Measurements from ENCODE around the gene GALT. TPM values are rescaled to one million over a fixed set of nuclear protein-coding genes. Genes with fewer than 3 reads are reported as not detected.

Gene GALT
- 10 to 100 TPM; 22.9 to 41.1 (median 30.2) TPM for total RNA-seq

DNA sequence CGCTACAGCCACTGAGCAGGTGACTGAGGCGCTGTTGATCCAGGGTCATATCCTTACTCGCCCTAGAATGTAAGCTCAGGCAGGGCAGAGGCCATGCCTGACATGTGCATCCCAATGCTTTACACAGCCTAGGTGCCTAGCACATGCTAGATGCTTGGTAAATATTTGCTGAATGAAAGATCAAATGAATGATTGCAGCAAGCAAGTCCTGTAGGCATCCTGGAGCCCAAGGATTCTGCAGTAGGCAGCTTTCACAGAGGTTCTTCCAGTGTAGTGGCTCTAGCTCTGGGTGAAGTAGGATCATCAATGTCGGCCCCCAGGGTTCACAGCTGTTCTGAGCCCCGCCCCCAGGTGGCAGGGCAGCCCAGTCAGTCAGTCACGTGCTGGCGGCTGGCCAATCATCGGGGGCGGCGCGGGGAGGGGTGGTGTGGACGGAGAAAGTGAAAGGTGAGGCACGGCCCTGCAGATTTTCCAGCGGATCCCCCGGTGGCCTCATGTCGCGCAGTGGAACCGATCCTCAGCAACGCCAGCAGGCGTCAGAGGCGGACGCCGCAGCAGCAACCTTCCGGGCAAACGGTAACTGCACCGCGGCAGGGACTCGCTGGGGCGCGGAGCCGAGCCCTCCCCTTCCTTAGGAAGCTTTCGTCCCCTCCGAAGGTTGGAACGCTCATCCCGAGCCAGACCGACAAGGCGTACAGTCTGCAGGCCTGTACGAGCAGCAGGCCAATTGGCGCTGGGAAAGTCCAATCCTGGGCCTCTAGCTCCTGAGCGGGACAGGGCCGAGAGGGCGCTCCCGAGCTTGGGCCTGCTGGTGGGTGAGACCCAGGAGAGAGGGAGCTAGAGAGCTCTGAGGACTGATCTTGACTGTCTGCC, at the start of gene GALT:
Gene GALT, plus strand, starts transcription at position 465 of the 873 bp plus-strand sequence. Its CDS starts 30 bp downstream, at position 495.
- TF ChIP-seq, protein P1, sequence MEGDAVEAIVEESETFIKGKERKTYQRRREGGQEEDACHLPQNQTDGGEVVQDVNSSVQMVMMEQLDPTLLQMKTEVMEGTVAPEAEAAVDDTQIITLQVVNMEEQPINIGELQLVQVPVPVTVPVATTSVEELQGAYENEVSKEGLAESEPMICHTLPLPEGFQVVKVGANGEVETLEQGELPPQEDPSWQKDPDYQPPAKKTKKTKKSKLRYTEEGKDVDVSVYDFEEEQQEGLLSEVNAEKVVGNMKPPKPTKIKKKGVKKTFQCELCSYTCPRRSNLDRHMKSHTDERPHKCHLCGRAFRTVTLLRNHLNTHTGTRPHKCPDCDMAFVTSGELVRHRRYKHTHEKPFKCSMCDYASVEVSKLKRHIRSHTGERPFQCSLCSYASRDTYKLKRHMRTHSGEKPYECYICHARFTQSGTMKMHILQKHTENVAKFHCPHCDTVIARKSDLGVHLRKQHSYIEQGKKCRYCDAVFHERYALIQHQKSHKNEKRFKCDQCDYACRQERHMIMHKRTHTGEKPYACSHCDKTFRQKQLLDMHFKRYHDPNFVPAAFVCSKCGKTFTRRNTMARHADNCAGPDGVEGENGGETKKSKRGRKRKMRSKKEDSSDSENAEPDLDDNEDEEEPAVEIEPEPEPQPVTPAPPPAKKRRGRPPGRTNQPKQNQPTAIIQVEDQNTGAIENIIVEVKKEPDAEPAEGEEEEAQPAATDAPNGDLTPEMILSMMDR (IDR thresholded peaks at IDR 0.05; ENCODE audit: low read depth) = no peak

DNA sequence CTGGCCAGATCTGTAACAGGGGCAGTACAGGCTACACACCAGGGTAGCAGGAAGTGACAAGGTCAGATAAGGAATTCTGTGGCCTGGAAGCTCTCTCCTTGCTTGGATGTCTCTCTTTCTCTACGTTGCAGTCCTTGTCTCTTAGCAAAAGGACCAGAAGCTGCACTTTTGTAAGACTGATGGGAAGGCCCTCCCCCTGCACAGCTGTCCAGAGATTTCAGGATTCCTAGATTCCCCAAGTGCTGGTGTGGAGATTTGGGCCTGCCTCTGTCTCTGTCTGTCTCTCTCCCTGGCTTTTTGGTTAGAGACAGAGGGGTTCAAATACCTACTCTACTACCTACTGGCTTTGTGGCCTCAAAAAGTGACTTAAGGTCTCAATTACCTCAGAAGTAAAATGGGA, 46.9 kb upstream of the GALT start:
- TF ChIP-seq, protein P1 (IDR thresholded peaks at IDR 0.05; ENCODE audit: low read depth) = no peak

DNA sequence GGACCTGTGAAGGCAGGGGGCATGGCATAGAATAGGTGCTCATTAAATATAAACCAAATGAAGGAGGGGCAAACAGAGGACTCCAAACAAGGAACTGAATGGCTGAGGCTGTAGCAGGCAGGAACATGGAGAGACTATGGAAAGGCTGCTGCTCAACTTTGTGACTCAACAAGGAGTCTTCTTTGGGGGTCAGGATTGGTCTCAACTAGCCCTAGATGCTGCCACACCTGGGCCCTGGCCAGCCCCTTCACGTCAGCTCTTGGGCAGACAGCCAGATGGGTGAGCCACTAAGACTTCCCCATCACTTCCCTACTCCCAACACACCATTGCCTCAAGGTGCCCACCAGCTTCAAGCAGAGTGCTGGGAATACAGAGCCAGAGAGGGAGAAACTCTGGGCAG, 45.6 kb upstream of the GALT start:
- TF ChIP-seq, protein P1 (IDR thresholded peaks at IDR 0.05; ENCODE audit: low read depth) = no peak

DNA sequence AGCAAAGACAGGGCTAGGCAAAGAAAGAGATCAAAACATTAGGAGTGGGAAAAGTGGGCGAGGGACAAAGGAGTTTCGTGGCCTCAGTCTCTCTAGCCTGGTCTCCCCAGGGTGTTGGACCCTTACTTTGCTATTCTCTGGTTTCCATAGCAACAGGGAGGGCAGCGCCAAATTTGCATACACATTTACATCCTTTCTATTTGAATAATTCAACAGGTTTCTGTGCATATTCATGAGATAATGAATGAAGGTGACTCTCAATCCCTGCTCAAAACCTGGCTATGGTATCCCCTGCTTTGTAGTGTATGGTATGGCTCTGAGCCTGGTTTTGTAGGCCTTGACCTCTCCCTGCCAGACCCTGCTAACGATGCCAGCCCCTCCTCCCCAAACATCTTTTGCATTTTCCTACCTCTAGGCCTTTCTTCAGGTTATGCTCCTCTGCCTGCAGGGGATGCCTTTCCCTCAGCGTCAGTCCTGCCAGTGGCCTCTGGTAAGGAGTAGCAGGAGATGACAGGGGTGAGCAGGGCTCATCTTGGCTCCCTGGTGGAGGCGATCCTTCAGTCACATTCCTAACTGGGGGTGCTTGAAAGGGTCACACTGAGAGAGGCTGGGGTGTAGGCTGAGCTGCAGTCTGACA, 44.4 kb upstream of the GALT start:
- TF ChIP-seq, protein P1 (IDR thresholded peaks at IDR 0.05; ENCODE audit: low read depth) = no peak

DNA sequence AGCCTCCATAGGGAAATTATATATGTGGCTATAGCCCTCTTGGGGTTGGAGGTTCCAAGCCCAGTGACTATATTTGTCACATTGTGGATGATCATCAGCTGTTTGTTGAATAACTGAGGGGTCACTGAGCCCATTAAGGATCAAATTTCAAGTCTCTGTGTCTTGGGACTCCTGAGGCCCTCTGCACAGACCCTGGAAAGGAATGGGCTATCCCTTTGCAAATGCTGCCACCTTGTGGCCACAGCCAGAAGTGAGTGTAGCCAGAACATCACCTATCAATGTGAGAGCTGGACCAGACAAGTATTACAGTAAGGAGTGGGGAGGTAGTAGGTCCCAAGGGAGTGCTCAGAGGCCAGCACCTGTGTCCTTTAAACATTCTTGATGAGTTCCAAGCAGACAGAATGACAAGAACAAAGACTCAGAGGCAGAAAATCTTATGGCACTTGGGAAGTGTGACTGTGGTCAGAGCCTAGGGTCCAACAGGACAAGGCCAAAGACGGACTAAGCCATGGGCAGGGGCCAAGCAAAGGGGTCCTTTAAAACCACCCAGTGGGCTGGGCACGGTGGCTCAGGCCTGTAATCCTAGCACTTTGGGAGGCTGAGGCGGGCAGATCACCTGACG, 42.8 kb upstream of the GALT start:
- TF ChIP-seq, protein P1 (IDR thresholded peaks at IDR 0.05; ENCODE audit: low read depth) = no peak

DNA sequence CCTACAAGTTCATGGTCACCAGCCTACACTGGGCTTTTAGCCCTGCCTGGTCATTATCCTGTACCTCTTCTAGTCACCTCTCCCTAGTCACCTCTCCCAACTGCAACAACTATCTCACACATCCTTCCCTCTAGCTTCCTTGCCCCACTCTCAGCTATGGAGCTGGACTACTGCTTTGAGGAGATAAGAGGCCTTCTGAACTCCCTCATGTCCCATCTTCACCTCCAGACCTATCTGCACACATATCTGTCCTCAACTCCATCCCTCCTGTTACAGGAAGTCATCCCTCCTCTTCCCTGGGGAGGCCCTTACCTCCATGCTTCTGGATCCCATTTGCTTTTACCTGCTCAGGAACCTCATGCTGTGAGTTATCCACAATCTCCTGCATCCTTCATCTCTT, 40.3 kb upstream of the GALT start:
- TF ChIP-seq, protein P1 (IDR thresholded peaks at IDR 0.05; ENCODE audit: low read depth) = no peak

DNA sequence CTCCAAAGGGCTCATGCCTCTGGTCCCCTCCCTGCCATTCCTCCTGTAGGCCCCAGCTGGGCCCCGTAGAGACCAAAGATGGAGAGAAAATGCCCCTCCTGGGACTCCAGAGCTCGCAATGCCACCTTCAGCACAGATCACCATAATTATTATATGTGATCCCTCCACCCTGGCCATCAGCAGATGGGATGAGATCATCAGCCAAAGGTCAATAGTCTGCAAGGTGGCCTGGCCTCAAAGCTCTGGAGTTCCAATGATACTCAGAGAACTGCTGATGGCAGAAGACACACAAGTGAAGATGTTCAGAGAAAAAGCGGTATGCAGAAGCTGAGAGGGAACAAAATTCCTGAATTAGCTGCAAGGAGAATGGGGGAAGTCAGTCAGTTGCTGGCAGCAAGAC, 39.6 kb upstream of the GALT start:
- TF ChIP-seq, protein P1 (IDR thresholded peaks at IDR 0.05; ENCODE audit: low read depth) = no peak
